GM12878 (cell line): ENCODE measurements around the gene SUMF2. TPM values are rescaled to one million over a fixed set of nuclear protein-coding genes. Genes with fewer than 3 reads are reported as not detected.
"Not testable (repeated sequence)": the region's sequence is repeated elsewhere in the genome, so short reads cannot be mapped to it uniquely, and the experiment has no call there.

Source experiments
- ATAC-seq: fragments of 200-7000 bp; cut with Tn5 transposase; 3 replicates; pipeline ENCODE4 v1.9.1; 2020; ENCODE audit warnings: mild to moderate bottlenecking, moderate library complexity
- BruUV-seq: library from RNA; stranded (reverse); fragments of 400-500 nt; replicated peaks from 2 replicates; lab custom pipeline; 2021; lab: Mats Ljungman, UMichigan
- CTCF ChIA-PET: fragments of 300-600 bp; sonication (Branson Sonifier 250); formaldehyde crosslinking; extraction: SDS; loops from one replicate; lab custom pipeline; 2021; ENCODE audit warnings: inconsistent platforms; lab: Yijun Ruan, JAX
- POLR2A ChIA-PET: fragments of 350-600 bp; formaldehyde crosslinking; extraction: SDS; loops from one replicate; lab custom pipeline; 2021; ENCODE audit warnings: inconsistent platforms; lab: Charles Lee
- RAD21 ChIA-PET: fragments of 300-600 bp; sonication (Branson Sonifier 250); formaldehyde crosslinking; loops from one replicate; lab custom pipeline; 2023; ENCODE audit warnings: antibody characterized with exemption; ENCODE audit not compliant: unreplicated experiment; lab: Charles Lee
- SMC1A ChIA-PET: fragments of 300-600 bp; sonication (Branson Sonifier 250); formaldehyde crosslinking; loops from one replicate; lab custom pipeline; 2023; ENCODE audit not compliant: unreplicated experiment, uncharacterized antibody; lab: Charles Lee
- DNase-seq: peaks from one replicate; pipeline ENCODE4 v3.0.0-alpha.2; 2011; ENCODE audit warnings: low read depth, low spot score
- FAIRE-seq: peaks from 3 replicates; lab custom pipeline; 2011; peaks lifted over from hg19 to GRCh38; lab: Jason Lieb, UNC
- H2AFZ ChIP-seq: 2 replicates; pipeline ENCODE4 v1.6.0; 2011; ENCODE audit warnings: low read depth, low read length, control low read depth; ENCODE audit not compliant: control insufficient read depth
- H3K27ac ChIP-seq: 2 replicates; pipeline ENCODE4 v1.5.1; 2011; ENCODE audit warnings: control low read depth; ENCODE audit not compliant: control insufficient read depth, insufficient read depth
- H3K27me3 ChIP-seq, 2 experiments: replicated peaks in 1 of 2; 2 replicates each; pipeline versions ENCODE4 v1.6.0 to v1.6.1; 2011; ENCODE audit warnings: low read length in 1 of 2; ENCODE audit not compliant: control insufficient read depth in 2 of 2, insufficient read depth in 2 of 2
- H3K36me3 ChIP-seq, 2 experiments: 2 replicates each; pipeline ENCODE4 v1.5.1; 2011; ENCODE audit warnings: low read length in 1 of 2; ENCODE audit not compliant: control insufficient read depth in 2 of 2, insufficient read depth in 2 of 2
- H3K4me1 ChIP-seq: 2 replicates; pipeline ENCODE4 v1.6.1; 2011; ENCODE audit warnings: mild to moderate bottlenecking, low read length, moderate library complexity, mixed read lengths; ENCODE audit not compliant: control insufficient read depth, insufficient read depth
- H3K4me2 ChIP-seq: 2 replicates; pipeline ENCODE4 v1.6.0; 2011; ENCODE audit warnings: control low read depth; ENCODE audit not compliant: control insufficient read depth, insufficient read depth
- H3K4me3 ChIP-seq: fragments of 200-600 bp; sonication (generic); 2 replicates; pipeline ENCODE4 v1.5.1; 2016
- H3K79me2 ChIP-seq: 2 replicates; pipeline ENCODE4 v1.6.0; 2011; ENCODE audit warnings: low read length; ENCODE audit not compliant: control insufficient read depth, insufficient read depth
- H3K9ac ChIP-seq: 2 replicates; pipeline ENCODE4 v1.8.0; 2011; ENCODE audit warnings: low read length, control low read depth, mixed read lengths; ENCODE audit not compliant: control insufficient read depth, insufficient read depth
- H3K9me3 ChIP-seq: replicated peaks from 3 replicates; pipeline ENCODE4 v1.5.1; 2011; ENCODE audit warnings: mild to moderate bottlenecking, low read length; ENCODE audit not compliant: control insufficient read depth, insufficient read depth
- H4K20me1 ChIP-seq: 2 replicates; pipeline ENCODE4 v1.6.0; 2011; ENCODE audit not compliant: control insufficient read depth, insufficient read depth
- CREB1 ChIP-seq: IDR thresholded peaks from 2 replicates; pipeline ENCODE4 v1.6.1; 2012; ENCODE audit warnings: low read depth, mild to moderate bottlenecking, inconsistent platforms
- LARP7 ChIP-seq: fragments of 450-650 bp; IDR thresholded peaks from 2 replicates; pipeline ENCODE4 v1.6.1; 2017; ENCODE audit warnings: mild to moderate bottlenecking
- USF2 ChIP-seq: IDR thresholded peaks from 2 replicates; pipeline ENCODE4 v1.6.1; 2011; ENCODE audit warnings: low read depth, low read length, improper control_type of control experiment, borderline replicate concordance
- ZNF274 ChIP-seq: IDR thresholded peaks from one replicate; pipeline ENCODE4 v1.8.0; 2011; ENCODE audit not compliant: insufficient read length, insufficient read depth
- ZSCAN29 ChIP-seq: fragments of 450-650 bp; IDR thresholded peaks from 2 replicates; pipeline ENCODE4 v1.6.1; 2017; ENCODE audit warnings: mild to moderate bottlenecking, moderate library complexity
- WGBS: methylation state at CpG from one replicate; pipeline ENCODE4 v1.1.6; 2016; ENCODE audit warnings: low lambda C conversion rate; ENCODE audit not compliant: insufficient replicate concordance, insufficient coverage; ENCODE audit errors: missing lambda C conversion rate; 5-methylcytosine and 5-hydroxymethylcytosine counted together
- in situ Hi-C: fragments of 300-500 bp; cut with MboI; formaldehyde crosslinking; loops from 9 replicates; pipeline ENCODE4 v1.14.3; 2018; ENCODE audit warnings: mixed read lengths
- intact Hi-C: fragments of 100-400 bp; cut with micrococcal nuclease; formaldehyde crosslinking; loops from one replicate; pipeline ENCODE4 v1.14.2; 2022; ENCODE audit not compliant: unreplicated experiment
- polyA plus RNA-seq, 11 experiments: library from polyadenylated mRNA; depleted of rRNA in 4 of 11; unstranded in 6 of 11; stranded (reverse) in 5 of 11; fragments of >200 nt; fragmentation: Nextera tagmentation in 4 of 11; fragmentation: Illumina TruSeq in 1 of 11; extraction: Ambion mirVana in 4 of 11; extraction: Trizol in 1 of 11; gene quantifications; 1 replicate in 1 of 11; 2 replicates in 10 of 11; pipeline versions ENCODE4 v1.2.1 to v1.2.3, GENCODE V29; 2011 to 2016; ENCODE audit warnings: inconsistent platforms in 2 of 11, missing spikeins in 2 of 11, low read depth in 1 of 11
- total RNA-seq, 4 experiments: library from RNA; depleted of rRNA in 3 of 4; stranded (reverse); fragments of >200 nt in 3 of 4; fragmentation: Illumina TruSeq in 1 of 4; extraction: Trizol in 1 of 4; gene quantifications; 2 replicates each; pipeline versions ENCODE4 v1.2.1 to v1.2.3, GENCODE V29; 2013 to 2021

The SUMF2 gene
- total and polyA plus RNA-seq, 10 of the 15 experiments (the other 5 are each of a cell fraction or from before 2014, with no cell fraction given): 39.9 to 106 (median 71.7) TPM

GRCh38 chr7:56046721-56047445 lies 17.2 kb upstream of the SUMF2 start:
- TF ChIP-seq ZSCAN29 (no peak), USF2 (no peak), ZNF274 (no peak), CREB1 (no peak), LARP7 (no peak)
- in situ Hi-C loops: no loop called here
- Histone ChIP-seq H3K27me3 (no peaks in the 10 kb centered on the region), H3K4me3 (no peak overlapping the region), H3K36me3 (no peaks in the 10 kb centered on the region), H3K4me1 (no peaks in the 10 kb centered on the region), H3K9ac (no peak overlapping the region), H4K20me1 (no peaks in the 10 kb centered on the region), H3K4me2 (no peak overlapping the region), H2AFZ (no peak overlapping the region), H3K9me3 (no peaks in the 10 kb centered on the region), H3K27ac (no peak overlapping the region), H3K79me2 (peaks cover 22% of the 10 kb centered on the region)
- ChIA-PET CTCF (interaction anchor here (1.2 kb wide), 1 partner anchor 28 kb away, joined by 3 read pairs; no protein-coding TSS in a partner anchor), POLR2A (interaction anchor here (1.0 kb wide), 1 partner anchor 15 kb away, joined by 7 read pairs; no protein-coding TSS in a partner anchor), SMC1A (interaction anchor here (0.6 to 1.4 kb wide), 2 partner anchors 13 to 19 kb away, joined by 3 to 4 read pairs; no protein-coding TSS in a partner anchor), RAD21 (no interaction called here)
- no TSS peak for BruUV-seq
- intact Hi-C loops: no loop called here
- no peak for FAIRE-seq
- 82% methylated on average over 5 of the region's 5 CpGs for WGBS
- DNase-seq: no peak
- ATAC-seq: no peak

- H2AFZ ChIP-seq, BruUV-seq, DNase-seq, H3K4me2 ChIP-seq, RAD21 ChIA-PET, H4K20me1 ChIP-seq, H3K4me1 ChIP-seq, intact Hi-C loops, H3K36me3 ChIP-seq, in situ Hi-C loops, H3K9me3 ChIP-seq, CTCF ChIA-PET, H3K27ac ChIP-seq, FAIRE-seq, ATAC-seq, H3K4me3 ChIP-seq, H3K27me3 ChIP-seq, H3K9ac ChIP-seq: not testable (repeated sequence)
- SMC1A ChIA-PET: interaction anchor here (0.6 to 1.4 kb wide), 2 partner anchors 12 to 19 kb away, joined by 3 to 4 read pairs; no protein-coding TSS in a partner anchor
- WGBS: over 99% methylated on average over 11 of the region's 11 CpGs
- H3K79me2 ChIP-seq: peaks cover 29% of the 10 kb centered on the region
- POLR2A ChIA-PET: interaction anchor here (1.0 kb wide), 1 partner anchor 15 kb away, joined by 7 read pairs; no protein-coding TSS in a partner anchor
These were observed 16.5 kb upstream of the SUMF2 start for GRCh38 chr7:56047446-56048116.
